ENCODE data around the gene CSTB.

DNA sequence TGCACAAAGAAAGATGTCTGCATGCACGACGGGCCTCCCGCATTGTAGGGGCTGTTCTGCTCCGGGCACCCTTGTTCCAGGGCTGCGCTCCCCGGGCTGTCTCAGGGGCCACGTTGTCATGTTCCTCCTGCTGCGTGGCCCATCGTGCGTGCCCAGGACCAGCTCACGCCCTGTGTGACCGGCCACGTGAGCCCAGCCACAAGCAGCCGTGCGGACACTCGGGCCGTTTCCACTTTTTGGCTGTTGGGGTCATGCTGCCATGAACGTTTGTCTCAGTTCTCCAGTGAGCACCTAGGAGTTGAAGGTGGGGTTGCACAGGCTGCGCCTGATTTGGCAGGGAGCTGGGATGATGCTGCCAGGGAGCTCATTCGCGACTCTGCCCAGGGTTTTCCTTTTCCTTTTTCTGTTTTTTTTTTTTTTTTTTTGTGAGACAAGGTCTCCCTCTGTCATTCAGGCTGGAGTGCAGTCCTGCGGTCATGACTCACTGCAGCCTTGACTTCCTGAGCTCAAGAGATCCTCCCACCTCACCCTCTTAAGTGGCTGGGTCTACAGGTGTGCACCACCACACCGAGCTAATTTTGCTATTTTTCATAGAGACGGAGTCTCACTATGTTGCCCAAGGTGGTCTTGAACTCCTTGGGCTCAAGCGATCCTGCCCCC lies 39.8 kb downstream of the CSTB start:
- TF ChIP-seq POLR2A (IDR thresholded peaks at IDR 0.05) (no peak), POLR2AphosphoS5 (IDR thresholded peaks at IDR 0.05) (no peak)
- TF ChIP-seq, protein P1, sequence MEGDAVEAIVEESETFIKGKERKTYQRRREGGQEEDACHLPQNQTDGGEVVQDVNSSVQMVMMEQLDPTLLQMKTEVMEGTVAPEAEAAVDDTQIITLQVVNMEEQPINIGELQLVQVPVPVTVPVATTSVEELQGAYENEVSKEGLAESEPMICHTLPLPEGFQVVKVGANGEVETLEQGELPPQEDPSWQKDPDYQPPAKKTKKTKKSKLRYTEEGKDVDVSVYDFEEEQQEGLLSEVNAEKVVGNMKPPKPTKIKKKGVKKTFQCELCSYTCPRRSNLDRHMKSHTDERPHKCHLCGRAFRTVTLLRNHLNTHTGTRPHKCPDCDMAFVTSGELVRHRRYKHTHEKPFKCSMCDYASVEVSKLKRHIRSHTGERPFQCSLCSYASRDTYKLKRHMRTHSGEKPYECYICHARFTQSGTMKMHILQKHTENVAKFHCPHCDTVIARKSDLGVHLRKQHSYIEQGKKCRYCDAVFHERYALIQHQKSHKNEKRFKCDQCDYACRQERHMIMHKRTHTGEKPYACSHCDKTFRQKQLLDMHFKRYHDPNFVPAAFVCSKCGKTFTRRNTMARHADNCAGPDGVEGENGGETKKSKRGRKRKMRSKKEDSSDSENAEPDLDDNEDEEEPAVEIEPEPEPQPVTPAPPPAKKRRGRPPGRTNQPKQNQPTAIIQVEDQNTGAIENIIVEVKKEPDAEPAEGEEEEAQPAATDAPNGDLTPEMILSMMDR (IDR thresholded peaks at IDR 0.05) = no peak

All from stomach (tissue), 4 donors.